ENCODE measurements around the gene ST6GALNAC3.

The ST6GALNAC3 gene

DNA sequence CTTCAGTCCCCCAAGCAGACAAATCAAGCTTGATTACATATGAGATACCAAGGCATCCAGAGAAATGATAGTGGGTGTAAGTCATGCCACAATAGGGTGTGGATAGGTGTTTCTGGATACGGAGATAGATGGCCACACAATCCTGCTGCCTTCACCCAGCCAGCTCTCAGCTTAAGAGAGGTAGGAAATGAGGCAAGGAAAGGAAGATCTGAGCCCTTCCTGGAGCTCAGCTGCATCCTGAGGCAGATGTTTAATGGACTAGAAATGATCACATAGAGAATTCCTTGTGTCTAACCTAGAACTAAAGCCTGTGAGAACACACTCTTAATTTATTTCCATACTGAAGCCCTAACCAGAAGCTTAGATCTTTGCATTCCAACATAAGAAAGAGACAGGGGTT is 210.3 kb downstream of the ST6GALNAC3 start:
- TF ChIP-seq, protein P1, sequence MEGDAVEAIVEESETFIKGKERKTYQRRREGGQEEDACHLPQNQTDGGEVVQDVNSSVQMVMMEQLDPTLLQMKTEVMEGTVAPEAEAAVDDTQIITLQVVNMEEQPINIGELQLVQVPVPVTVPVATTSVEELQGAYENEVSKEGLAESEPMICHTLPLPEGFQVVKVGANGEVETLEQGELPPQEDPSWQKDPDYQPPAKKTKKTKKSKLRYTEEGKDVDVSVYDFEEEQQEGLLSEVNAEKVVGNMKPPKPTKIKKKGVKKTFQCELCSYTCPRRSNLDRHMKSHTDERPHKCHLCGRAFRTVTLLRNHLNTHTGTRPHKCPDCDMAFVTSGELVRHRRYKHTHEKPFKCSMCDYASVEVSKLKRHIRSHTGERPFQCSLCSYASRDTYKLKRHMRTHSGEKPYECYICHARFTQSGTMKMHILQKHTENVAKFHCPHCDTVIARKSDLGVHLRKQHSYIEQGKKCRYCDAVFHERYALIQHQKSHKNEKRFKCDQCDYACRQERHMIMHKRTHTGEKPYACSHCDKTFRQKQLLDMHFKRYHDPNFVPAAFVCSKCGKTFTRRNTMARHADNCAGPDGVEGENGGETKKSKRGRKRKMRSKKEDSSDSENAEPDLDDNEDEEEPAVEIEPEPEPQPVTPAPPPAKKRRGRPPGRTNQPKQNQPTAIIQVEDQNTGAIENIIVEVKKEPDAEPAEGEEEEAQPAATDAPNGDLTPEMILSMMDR (conservative IDR thresholded peaks at IDR 0.05): no peak
- H3K27ac ChIP-seq: no peak overlapping the region

DNA sequence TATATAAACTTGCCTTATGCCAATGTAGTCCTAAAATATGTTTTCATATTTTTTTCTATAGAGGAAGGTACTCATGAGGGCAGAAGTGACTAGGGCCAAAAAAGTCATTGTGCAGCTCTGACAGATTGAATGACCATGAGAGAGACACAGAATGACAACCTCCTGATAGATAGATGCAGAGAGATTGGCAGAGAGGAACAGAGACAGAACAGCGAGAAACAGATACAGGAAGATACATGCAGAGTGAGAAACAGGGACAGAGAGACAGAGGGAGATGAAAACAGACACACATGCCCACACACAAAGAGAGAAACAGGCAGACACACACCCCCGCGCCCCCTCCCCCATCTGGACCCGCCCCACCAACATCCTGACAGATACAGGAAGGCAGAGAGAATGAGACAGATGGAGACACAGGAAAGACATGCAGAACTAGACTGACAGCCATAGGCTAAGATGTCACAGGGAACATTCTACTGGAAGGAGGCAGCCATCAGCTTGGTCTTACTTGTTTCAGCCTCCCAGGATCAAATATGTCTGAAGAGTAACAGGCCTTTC is 211.1 kb downstream of the ST6GALNAC3 start:
- no peak overlapping the region for H3K27ac ChIP-seq
- TF ChIP-seq, protein P1 (conservative IDR thresholded peaks at IDR 0.05): no peak

DNA sequence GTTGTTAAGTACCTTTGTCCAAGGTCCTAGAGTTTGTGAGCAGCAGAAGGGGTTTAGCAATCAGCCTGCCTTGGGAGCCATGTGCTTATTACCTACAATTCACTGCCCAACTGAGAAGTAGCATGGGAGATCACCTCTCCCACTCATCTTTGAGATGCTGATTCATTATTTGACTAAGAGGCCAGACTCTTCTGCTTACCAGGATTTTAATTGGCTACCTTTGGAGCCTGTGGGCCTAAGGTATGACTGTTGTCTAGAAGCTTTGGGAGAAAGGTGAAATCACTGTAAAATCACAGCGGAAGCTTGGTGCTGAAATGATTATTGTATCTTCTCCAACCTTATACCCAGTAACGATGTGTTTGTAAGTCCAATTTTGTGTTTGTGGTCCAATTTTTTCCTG is 213.4 kb downstream of the ST6GALNAC3 start:
- TF ChIP-seq, protein P1 (conservative IDR thresholded peaks at IDR 0.05): no peak
- H3K27ac ChIP-seq: no peak overlapping the region

DNA sequence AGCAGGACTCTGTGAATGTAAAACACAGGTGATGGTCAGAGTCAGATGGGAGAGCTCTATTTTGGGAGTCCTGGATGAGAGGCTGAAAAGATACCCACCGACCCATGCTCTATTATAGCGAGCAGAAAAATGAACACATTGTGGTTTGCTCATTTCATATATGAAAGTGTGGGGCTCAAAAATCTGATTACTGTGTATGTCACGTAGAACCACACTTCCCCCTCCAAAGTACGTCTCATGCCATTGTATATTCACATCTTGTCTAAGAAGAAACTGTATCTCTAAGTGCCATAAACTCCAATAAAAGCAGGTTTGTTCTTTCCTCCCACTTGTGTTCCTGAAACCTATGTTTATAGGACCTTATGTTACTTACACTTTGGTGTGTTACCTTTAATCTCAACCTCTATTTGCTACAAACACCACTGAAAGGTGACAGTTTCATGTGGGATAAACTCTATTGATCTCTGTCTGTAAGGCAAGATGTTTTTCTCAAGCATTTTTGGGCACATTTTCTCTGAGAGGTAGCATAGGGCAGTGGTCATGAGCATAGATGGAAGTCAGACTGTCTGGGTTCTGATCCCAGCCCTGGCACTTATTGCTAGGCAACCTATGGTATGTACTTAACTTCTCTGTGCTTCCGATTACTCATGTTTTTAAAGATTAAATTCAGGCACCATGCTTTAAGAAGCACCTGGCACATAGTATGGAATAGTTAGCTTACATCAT is 214.4 kb downstream of the ST6GALNAC3 start:
- H3K27ac ChIP-seq: no peak overlapping the region
- TF ChIP-seq, protein P1 (conservative IDR thresholded peaks at IDR 0.05): no peak

DNA sequence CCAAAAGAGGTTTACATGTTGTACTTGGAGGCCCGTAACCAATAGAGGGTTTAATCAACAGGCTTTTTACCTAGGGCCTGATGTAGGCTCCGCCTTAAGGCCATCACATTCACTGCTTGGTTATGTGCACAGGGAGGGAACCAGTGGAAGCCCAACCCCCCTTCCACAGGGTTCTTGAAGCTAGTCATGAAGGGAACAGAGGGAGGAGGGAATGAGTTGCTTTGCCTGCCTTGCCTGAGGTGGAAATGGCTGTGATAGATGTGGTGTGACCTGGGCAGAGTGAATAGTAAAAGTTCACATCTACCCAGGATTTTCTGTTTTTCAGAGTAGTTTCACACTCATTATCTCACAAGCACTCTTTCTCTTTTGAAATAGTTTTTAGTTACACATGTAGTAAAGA is 215.1 kb downstream of the ST6GALNAC3 start:
- TF ChIP-seq, protein P1 (conservative IDR thresholded peaks at IDR 0.05): no peak
- H3K27ac ChIP-seq: no peak overlapping the region

GRCh38 chr1:76290271-76290670 is 215.7 kb downstream of the ST6GALNAC3 start:
- H3K27ac ChIP-seq: no peak overlapping the region
- TF ChIP-seq, protein P1 (conservative IDR thresholded peaks at IDR 0.05): no peak

- H3K27ac ChIP-seq: no peak overlapping the region
- TF ChIP-seq, protein P1 (conservative IDR thresholded peaks at IDR 0.05): no peak
Measured at GRCh38 chr1:76291191-76291590, 216.6 kb downstream of the ST6GALNAC3 start.

All from VCaP (cell line).